ENCODE data around the gene LARGE1.

LARGE1 gene

DNA sequence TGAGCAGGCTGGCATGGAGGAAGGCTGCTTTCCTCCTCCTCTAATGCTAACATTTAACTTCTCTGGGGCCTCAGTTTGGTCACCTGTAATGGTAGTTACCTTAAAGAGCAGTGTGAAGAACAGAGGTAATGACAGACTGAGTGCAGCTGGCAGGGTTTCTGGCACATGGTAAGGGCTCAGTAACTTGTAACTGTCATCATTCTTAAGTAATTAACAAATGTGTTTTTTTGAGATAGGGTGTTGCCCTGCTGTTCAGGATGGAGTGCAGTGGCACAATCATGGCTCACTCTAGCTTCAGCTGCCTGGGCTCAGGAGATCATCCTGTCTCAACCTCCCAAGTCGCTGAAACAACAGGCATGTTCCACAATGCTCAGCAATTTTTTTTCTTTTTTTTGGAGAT is 620.1 kb downstream of the LARGE1 start:
- no peaks in the 10 kb centered on the region for H3K9me3 Mint-ChIP-seq
- H3K27me3 Mint-ChIP-seq (ENCODE audit: low read depth) = no peaks in the 10 kb centered on the region
- no peak overlapping the region for H3K27ac Mint-ChIP-seq
- no peaks in the 10 kb centered on the region for H3K4me1 Mint-ChIP-seq (ENCODE audit: low read depth)
- H3K4me3 Mint-ChIP-seq = no peak overlapping the region
- H3K36me3 Mint-ChIP-seq (ENCODE audit: low read depth) = no peaks in the 10 kb centered on the region
- DNase-seq (ENCODE audit: low spot score) = no peak

DNA sequence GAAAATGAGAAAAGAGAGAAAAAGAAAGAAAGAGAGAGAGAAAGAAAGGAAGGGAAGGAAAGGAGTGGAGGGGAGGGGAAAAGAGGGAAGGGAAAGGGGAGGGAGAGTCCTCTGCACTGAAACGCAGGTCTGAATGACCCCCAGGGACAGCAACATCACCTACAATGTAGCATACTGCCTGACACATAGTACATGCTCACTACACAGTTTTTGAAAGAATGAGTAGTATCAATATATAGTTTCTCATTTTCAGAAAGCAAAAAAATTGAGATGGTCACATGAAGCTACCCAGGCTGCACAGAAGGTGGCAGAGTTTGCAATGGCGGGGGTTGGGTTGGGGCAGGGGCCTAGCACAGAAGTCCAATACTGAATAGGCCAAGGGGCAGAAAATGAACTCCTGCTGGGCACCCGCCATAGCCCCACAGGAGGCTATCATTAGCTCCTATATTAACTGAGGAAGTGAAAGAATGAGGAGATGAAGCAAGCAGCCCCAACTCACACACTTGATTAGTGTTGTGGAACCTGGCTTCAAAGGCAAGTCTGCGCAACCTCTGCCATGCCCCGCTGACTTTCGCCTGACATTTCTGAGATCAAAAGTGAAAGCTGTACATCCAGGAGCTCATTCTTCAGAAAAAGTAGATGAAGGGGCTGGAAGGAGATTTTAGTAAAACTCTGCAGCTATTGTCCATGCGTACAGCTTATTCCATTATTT is 620.9 kb downstream of the LARGE1 start:
- Mint-ChIP-seq H3K9me3 (no peaks in the 10 kb centered on the region), H3K36me3 (ENCODE audit: low read depth) (no peaks in the 10 kb centered on the region), H3K4me1 (ENCODE audit: low read depth) (no peaks in the 10 kb centered on the region), H3K4me3 (no peak overlapping the region), H3K27ac (no peak overlapping the region), H3K27me3 (ENCODE audit: low read depth) (no peaks in the 10 kb centered on the region)
- DNase-seq (ENCODE audit: low spot score) = no peak

GRCh38 chr22:33296941-33297340 is 623.3 kb downstream of the LARGE1 start:
- no peaks in the 10 kb centered on the region for H3K36me3 Mint-ChIP-seq (ENCODE audit: low read depth)
- H3K27ac Mint-ChIP-seq = no peak overlapping the region
- H3K9me3 Mint-ChIP-seq = no peaks in the 10 kb centered on the region
- no peak for DNase-seq (ENCODE audit: low spot score)
- no peaks in the 10 kb centered on the region for H3K27me3 Mint-ChIP-seq (ENCODE audit: low read depth)
- no peaks in the 10 kb centered on the region for H3K4me1 Mint-ChIP-seq (ENCODE audit: low read depth)
- H3K4me3 Mint-ChIP-seq = no peak overlapping the region

DNA sequence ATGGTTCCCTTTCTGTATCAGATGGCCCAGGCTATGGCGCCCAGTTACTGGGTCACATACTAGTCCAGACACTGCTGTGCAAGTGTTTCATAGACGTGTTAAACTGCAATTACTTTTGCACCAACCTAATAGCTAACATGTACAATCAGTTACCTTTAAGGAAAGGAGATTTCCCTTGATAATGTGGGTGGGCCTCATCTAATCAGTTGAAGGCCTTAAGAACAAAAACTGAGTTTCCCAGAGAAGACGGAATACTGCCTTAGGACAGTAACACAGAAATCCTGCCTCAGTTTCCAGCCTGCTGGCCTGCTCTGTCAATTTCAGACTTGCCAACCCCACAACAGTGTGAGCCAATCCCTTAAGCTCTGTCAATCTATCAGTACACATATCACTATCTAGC is 632.2 kb downstream of the LARGE1 start:
- Mint-ChIP-seq H3K4me3 (no peak overlapping the region), H3K27me3 (ENCODE audit: low read depth) (no peaks in the 10 kb centered on the region), H3K4me1 (ENCODE audit: low read depth) (no peaks in the 10 kb centered on the region), H3K27ac (no peak overlapping the region), H3K9me3 (no peaks in the 10 kb centered on the region), H3K36me3 (ENCODE audit: low read depth) (no peaks in the 10 kb centered on the region)
- no peak for DNase-seq (ENCODE audit: low spot score)

DNA sequence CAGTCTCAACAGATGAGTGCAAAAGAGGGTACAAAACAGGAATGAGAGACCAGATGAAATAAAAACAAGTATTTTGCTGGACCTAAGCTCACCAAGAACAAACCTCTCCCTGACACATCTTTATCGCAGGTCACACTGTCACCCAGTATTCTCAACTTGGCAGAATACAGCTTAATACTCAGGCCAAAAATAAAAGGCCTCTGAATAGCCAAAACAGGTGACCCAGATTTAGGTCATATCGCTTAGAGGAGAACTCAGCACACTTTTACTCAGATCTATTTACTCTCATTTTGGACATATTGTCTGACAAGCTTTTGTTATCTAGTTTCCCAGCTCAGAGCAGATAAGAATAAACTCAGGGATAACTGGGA is 645.2 kb downstream of the LARGE1 start:
- no peaks in the 10 kb centered on the region for H3K9me3 Mint-ChIP-seq
- no peak overlapping the region for H3K27ac Mint-ChIP-seq
- H3K4me1 Mint-ChIP-seq (ENCODE audit: low read depth) = no peaks in the 10 kb centered on the region
- H3K36me3 Mint-ChIP-seq (ENCODE audit: low read depth) = no peaks in the 10 kb centered on the region
- H3K4me3 Mint-ChIP-seq = no peak overlapping the region
- DNase-seq (ENCODE audit: low spot score) = no peak
- no peaks in the 10 kb centered on the region for H3K27me3 Mint-ChIP-seq (ENCODE audit: low read depth)

- DNase-seq (ENCODE audit: low spot score) = no peak
- Mint-ChIP-seq H3K27me3 (ENCODE audit: low read depth) (no peaks in the 10 kb centered on the region), H3K27ac (no peak overlapping the region), H3K9me3 (no peaks in the 10 kb centered on the region), H3K36me3 (ENCODE audit: low read depth) (no peaks in the 10 kb centered on the region), H3K4me1 (ENCODE audit: low read depth) (no peaks in the 10 kb centered on the region), H3K4me3 (no peak overlapping the region)
Observed at GRCh38 chr22:33274214-33275072, 645.8 kb downstream of the LARGE1 start.

GRCh38 chr22:33272871-33273270 is 647.4 kb downstream of the LARGE1 start:
- H3K27ac Mint-ChIP-seq = no peak overlapping the region
- H3K27me3 Mint-ChIP-seq (ENCODE audit: low read depth) = no peaks in the 10 kb centered on the region
- no peaks in the 10 kb centered on the region for H3K9me3 Mint-ChIP-seq

DNA sequence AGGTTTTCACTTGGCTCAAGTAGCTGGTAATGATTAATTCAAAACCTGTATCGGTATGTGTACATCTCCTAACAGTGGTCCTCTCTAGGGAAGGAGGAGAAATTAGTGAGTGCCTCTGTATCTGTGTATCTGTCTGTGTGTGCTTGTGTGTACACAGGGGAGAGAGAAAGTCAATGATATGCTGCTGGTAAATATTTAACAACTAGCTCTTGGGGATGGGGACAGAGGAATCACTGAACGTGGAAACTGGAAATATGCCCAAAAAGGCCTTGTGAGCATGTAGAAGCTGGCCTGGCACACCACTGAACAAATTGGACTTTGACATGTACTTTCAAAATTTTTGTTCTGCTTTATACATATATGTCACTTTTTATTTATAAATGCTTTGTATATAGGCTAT is 648.1 kb downstream of the LARGE1 start:
- H3K27ac Mint-ChIP-seq = no peak overlapping the region
- H3K4me3 Mint-ChIP-seq = no peak overlapping the region
- no peak for DNase-seq (ENCODE audit: low spot score)
- no peaks in the 10 kb centered on the region for H3K4me1 Mint-ChIP-seq (ENCODE audit: low read depth)
- H3K27me3 Mint-ChIP-seq (ENCODE audit: low read depth) = no peaks in the 10 kb centered on the region
- H3K36me3 Mint-ChIP-seq (ENCODE audit: low read depth) = no peaks in the 10 kb centered on the region
- no peaks in the 10 kb centered on the region for H3K9me3 Mint-ChIP-seq

More at GRCh38 chr22:33272871-33273270, 647.4 kb downstream of the LARGE1 start:
- no peak for DNase-seq (ENCODE audit: low spot score)
- H3K4me1 Mint-ChIP-seq (ENCODE audit: low read depth) = no peaks in the 10 kb centered on the region
- H3K4me3 Mint-ChIP-seq = no peak overlapping the region
- no peaks in the 10 kb centered on the region for H3K36me3 Mint-ChIP-seq (ENCODE audit: low read depth)

- Mint-ChIP-seq H3K4me1 (ENCODE audit: low read depth) (no peaks in the 10 kb centered on the region), H3K36me3 (ENCODE audit: low read depth) (no peaks in the 10 kb centered on the region), H3K27me3 (ENCODE audit: low read depth) (no peaks in the 10 kb centered on the region), H3K4me3 (no peak overlapping the region), H3K9me3 (no peaks in the 10 kb centered on the region), H3K27ac (no peak overlapping the region)
- no peak for DNase-seq (ENCODE audit: low spot score)
Observed at GRCh38 chr22:33271390-33272161, 648.7 kb downstream of the LARGE1 start.

GRCh38 chr22:33270596-33270995 is 649.7 kb downstream of the LARGE1 start:
- Mint-ChIP-seq H3K27me3 (ENCODE audit: low read depth) (no peaks in the 10 kb centered on the region), H3K27ac (no peak overlapping the region), H3K4me3 (no peak overlapping the region), H3K36me3 (ENCODE audit: low read depth) (no peaks in the 10 kb centered on the region), H3K4me1 (ENCODE audit: low read depth) (no peaks in the 10 kb centered on the region), H3K9me3 (no peaks in the 10 kb centered on the region)
- DNase-seq (ENCODE audit: low spot score) = no peak

DNA sequence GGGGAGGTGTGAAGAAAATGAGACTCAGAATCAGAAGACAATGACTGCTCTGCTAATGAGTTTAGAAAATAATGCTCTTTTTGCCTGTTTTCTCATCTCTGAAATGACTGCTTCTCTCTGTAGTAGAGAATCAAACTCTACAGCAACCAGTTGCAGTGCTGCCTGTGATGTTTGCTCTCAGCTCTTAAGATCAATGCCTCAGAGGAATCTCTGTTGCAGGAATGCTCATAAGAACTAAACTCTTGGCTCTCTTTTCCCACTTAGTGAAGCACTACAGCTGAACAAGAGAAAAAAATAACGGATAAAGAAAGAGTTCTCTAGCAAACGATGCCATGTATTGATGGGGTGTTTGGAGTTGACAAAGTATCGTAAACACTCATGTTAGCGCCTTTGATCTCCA is 658.6 kb downstream of the LARGE1 start:
- no peak for DNase-seq (ENCODE audit: low spot score)
- no peak overlapping the region for H3K27ac Mint-ChIP-seq
- H3K9me3 Mint-ChIP-seq = peaks cover 3% of the 10 kb centered on the region
- H3K36me3 Mint-ChIP-seq (ENCODE audit: low read depth) = no peaks in the 10 kb centered on the region
- H3K4me3 Mint-ChIP-seq = no peak overlapping the region
- H3K27me3 Mint-ChIP-seq (ENCODE audit: low read depth) = no peaks in the 10 kb centered on the region
- no peaks in the 10 kb centered on the region for H3K4me1 Mint-ChIP-seq (ENCODE audit: low read depth)

DNA sequence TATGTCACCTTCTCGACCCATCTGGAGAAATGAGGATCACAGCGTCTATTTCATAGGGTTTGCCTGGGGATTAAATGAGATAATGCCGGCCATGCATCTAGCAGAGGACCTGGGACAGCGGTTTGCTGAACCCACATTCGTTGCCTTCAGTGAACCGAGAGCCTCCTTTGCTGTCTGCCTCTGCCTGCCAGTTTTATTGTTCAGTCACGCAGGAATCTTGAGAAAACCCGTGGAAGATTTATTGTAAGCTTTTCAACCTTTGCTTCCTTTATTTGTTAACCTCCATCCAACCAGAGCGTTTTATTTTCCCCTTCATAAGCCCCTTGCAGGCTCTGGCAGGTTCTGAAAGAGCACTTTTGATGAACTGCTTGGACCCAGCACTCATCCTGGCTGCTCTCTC is 659.8 kb downstream of the LARGE1 start:
- no peak overlapping the region for H3K27ac Mint-ChIP-seq
- no peaks in the 10 kb centered on the region for H3K4me1 Mint-ChIP-seq (ENCODE audit: low read depth)
- peaks cover 3% of the 10 kb centered on the region for H3K9me3 Mint-ChIP-seq
- H3K4me3 Mint-ChIP-seq = no peak overlapping the region
- DNase-seq (ENCODE audit: low spot score) = no peak
- no peaks in the 10 kb centered on the region for H3K36me3 Mint-ChIP-seq (ENCODE audit: low read depth)
- H3K27me3 Mint-ChIP-seq (ENCODE audit: low read depth) = no peaks in the 10 kb centered on the region

GRCh38 chr22:33255791-33256190 is 664.5 kb downstream of the LARGE1 start:
- Mint-ChIP-seq H3K9me3 (peaks cover 6% of the 10 kb centered on the region), H3K4me1 (ENCODE audit: low read depth) (no peaks in the 10 kb centered on the region), H3K36me3 (ENCODE audit: low read depth) (no peaks in the 10 kb centered on the region), H3K27ac (no peak overlapping the region), H3K27me3 (ENCODE audit: low read depth) (no peaks in the 10 kb centered on the region), H3K4me3 (no peak overlapping the region)
- DNase-seq (ENCODE audit: low spot score) = no peak

GRCh38 chr22:33248948-33249347 is 671.3 kb downstream of the LARGE1 start:
- Mint-ChIP-seq H3K36me3 (ENCODE audit: low read depth) (no peaks in the 10 kb centered on the region), H3K4me3 (no peak overlapping the region), H3K27me3 (ENCODE audit: low read depth) (no peaks in the 10 kb centered on the region), H3K9me3 (peaks cover 16% of the 10 kb centered on the region), H3K27ac (no peak overlapping the region), H3K4me1 (ENCODE audit: low read depth) (no peaks in the 10 kb centered on the region)
- no peak for DNase-seq (ENCODE audit: low spot score)
